ENCODE measurements around the gene NSUN4.

NSUN4 gene

DNA sequence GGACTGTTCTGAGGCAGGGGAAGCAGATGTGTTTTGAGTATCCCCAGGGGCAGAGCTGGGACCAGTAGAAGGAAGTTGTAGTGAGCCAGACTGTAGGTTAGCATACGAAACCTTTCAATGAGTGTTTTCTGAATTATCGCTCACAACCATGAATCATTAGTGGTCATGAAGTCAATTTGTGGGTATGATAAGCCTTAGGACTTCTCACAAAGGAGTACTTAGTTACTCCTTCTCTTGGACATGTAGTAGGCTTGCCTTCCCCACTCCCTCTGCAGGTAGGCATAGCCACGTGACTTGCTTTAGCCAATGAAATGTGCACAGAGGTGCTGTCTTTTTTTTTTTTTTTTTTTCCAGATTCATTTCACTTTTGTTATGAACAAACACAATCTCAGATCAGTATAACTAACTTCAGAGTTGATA, 29.6 kb downstream of the NSUN4 start:
- H3K4me3 ChIP-seq (ENCODE audit: low read depth, low read length): no peak overlapping the region
- no peak for DNase-seq (ENCODE audit: low read depth)
- TF ChIP-seq, protein P1, sequence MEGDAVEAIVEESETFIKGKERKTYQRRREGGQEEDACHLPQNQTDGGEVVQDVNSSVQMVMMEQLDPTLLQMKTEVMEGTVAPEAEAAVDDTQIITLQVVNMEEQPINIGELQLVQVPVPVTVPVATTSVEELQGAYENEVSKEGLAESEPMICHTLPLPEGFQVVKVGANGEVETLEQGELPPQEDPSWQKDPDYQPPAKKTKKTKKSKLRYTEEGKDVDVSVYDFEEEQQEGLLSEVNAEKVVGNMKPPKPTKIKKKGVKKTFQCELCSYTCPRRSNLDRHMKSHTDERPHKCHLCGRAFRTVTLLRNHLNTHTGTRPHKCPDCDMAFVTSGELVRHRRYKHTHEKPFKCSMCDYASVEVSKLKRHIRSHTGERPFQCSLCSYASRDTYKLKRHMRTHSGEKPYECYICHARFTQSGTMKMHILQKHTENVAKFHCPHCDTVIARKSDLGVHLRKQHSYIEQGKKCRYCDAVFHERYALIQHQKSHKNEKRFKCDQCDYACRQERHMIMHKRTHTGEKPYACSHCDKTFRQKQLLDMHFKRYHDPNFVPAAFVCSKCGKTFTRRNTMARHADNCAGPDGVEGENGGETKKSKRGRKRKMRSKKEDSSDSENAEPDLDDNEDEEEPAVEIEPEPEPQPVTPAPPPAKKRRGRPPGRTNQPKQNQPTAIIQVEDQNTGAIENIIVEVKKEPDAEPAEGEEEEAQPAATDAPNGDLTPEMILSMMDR (IDR thresholded peaks at IDR 0.05; ENCODE audit: low read depth, low read length, missing control alignments): no peak
- in situ Hi-C loops (cut with HindIII; ENCODE audit: low sequenced_read_pairs): no loop called here

GRCh38 chr1:46372431-46372830, 31.8 kb downstream of the NSUN4 start:
- in situ Hi-C loops (cut with HindIII; ENCODE audit: low sequenced_read_pairs): no loop called here

GRCh38 chr1:46379996-46380395, 39.4 kb downstream of the NSUN4 start:
- in situ Hi-C loops (cut with HindIII; ENCODE audit: low sequenced_read_pairs): no loop called here
- TF ChIP-seq, protein P1 (IDR thresholded peaks at IDR 0.05; ENCODE audit: low read depth, low read length, missing control alignments): no peak
- no peak overlapping the region for H3K4me3 ChIP-seq (ENCODE audit: low read depth, low read length)
- DNase-seq (ENCODE audit: low read depth): no peak

More at GRCh38 chr1:46372431-46372830, 31.8 kb downstream of the NSUN4 start:
- DNase-seq (ENCODE audit: low read depth): no peak
- TF ChIP-seq, protein P1 (IDR thresholded peaks at IDR 0.05; ENCODE audit: low read depth, low read length, missing control alignments): no peak
- H3K4me3 ChIP-seq (ENCODE audit: low read depth, low read length): no peak overlapping the region

GRCh38 chr1:46380508-46380907, 39.9 kb downstream of the NSUN4 start:
- no peak for DNase-seq (ENCODE audit: low read depth)
- no peak overlapping the region for H3K4me3 ChIP-seq (ENCODE audit: low read depth, low read length)
- in situ Hi-C loops (cut with HindIII; ENCODE audit: low sequenced_read_pairs): no loop called here
- TF ChIP-seq, protein P1 (IDR thresholded peaks at IDR 0.05; ENCODE audit: low read depth, low read length, missing control alignments): no peak

DNA sequence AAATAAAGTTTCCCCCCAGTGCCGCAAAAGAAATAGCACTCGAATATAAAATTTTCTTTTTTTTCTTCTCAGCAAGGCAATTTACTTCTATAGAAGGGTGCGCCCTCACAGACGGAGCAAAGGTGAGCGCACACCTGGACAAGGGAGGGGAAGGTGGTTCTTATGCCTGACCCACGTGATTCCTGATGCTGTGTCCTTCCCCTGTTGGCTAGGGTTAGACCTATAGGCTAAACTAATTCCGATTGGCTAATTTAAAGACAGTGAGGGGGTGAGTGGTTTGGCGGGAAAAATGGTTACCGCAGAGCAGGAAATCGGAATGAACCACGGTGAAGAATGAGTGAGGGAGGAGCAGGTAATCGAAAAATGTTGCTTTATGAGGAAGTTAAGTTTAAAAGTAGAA, 52.9 kb downstream of the NSUN4 start:
- no peak overlapping the region for H3K4me3 ChIP-seq (ENCODE audit: low read depth, low read length)
- no peak for DNase-seq (ENCODE audit: low read depth)
- TF ChIP-seq, protein P1 (IDR thresholded peaks at IDR 0.05; ENCODE audit: low read depth, low read length, missing control alignments): no peak
- in situ Hi-C loops (cut with HindIII; ENCODE audit: low sequenced_read_pairs): no loop called here

DNA sequence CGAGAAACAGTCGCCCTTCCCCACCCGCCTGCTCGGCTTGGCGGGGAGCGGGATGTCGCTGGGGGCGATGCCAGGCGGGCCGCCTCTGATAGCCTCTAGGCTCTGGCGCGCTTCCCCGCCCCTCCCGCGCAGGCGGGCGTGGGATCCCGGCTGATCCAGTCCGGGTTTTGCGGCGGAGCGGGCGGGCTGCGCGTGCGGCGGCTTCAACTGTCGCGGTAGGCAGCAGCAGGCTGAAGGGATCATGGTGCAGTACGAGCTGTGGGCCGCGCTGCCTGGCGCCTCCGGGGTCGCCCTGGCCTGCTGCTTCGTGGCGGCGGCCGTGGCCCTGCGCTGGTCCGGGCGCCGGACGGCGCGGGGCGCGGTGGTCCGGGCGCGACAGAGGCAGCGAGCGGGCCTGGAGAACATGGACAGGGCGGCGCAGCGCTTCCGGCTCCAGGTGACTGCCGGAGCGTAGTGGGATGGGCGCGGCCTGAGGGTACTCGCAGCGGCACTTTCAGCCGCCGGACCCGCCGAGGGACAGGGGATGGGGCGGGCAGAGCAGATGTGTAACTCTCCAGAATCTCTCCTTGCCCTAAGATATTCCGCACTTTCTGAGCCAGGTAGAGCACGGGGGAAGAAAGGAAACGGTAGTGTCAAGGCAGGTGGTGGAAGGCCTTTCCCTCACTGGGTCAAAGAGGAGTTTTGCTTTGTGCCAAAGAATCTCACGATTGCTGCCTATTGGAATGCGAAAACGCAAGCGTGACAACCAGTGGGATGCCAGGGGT, 53.7 kb downstream of the NSUN4 start, which contains the start of gene FAAH:
Gene FAAH (plus strand): TSS at position 210 of the 764 bp plus-strand sequence. CDS start 32 bp downstream, at position 242.
- DNase-seq (ENCODE audit: low read depth): no peak
- TF ChIP-seq, protein P1 (IDR thresholded peaks at IDR 0.05; ENCODE audit: low read depth, low read length, missing control alignments): no peak
- in situ Hi-C loops (cut with HindIII; ENCODE audit: low sequenced_read_pairs): no loop called here
- peak within 1 kb of the TSS; percentile 27 for H3K4me3 ChIP-seq (ENCODE audit: low read depth, low read length)

Data from astrocyte of the cerebellum (primary cell).